ENCODE measurements around the gene IFNA4.
"Not testable (repeated sequence)": the region's sequence is repeated elsewhere in the genome, so short reads cannot be mapped to it uniquely, and the experiment has no call there.

The IFNA4 gene

GRCh38 chr9:21166560-21166959 is 20.8 kb downstream of the IFNA4 start, which contains the start of gene IFNA21:
Gene IFNA21, minus strand, starts transcription at chr9:21166660. Its CDS starts 48 bp downstream, at chr9:21166612.
- in situ Hi-C loops (cut with MboI; ENCODE audit: low sequenced_read_pairs), result not testable (repeated sequence)

- in situ Hi-C loops (cut with MboI; ENCODE audit: low sequenced_read_pairs), result no loop called here
Measured at GRCh38 chr9:21165516-21165915, 21.9 kb downstream of the IFNA4 start.

- in situ Hi-C loops (cut with MboI; ENCODE audit: low sequenced_read_pairs), result no loop called here
Measured at GRCh38 chr9:21160178-21160577, 27.2 kb downstream of the IFNA4 start.

DNA sequence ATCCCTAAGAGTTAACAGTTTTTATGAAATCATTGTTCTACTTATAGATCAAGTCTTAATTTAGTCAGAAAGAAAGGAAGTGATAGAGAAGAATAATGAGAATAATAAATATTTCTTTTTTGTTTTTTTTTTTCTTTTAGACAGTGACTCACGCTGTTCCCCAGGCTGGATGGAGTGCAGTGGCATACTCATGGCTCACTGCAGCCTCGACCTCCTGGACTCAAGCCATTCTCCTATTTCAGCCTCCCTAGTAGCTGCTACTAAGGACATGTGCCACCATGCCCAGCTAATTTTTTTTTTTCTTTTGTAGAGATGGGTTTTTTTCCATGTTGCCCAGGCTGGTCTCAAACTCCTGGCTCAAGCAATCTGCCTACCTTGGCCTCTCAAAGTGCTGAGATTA is 31.9 kb downstream of the IFNA4 start:
- in situ Hi-C loops (cut with MboI; ENCODE audit: low sequenced_read_pairs), result no loop called here

DNA sequence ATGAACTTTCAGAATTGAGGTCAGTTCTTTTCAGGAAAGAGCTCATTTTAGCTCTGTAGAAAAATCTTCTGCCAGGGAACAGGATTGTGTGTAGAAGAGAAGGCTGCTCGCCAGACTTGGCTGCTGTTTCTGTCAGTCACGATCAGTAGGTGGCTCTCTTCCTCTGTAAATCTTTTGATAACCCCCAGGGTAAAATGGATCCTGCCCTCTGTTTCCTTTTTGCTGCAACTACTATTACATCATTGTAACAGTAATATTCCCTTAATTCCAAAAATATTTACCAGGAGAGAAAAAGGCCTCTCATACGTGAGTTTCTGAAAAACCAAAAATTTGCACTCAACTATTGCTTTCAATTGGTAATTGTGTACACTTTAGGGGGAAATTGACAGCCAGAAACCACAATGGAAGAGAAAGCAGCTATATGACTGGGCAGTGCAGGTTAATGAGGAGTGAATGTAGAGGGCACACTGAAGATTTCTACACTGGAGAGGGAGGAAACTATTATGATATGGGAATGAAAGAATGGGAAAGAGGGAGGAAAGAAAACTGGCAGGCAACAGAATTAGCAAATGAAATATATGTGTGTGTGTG is 33.3 kb downstream of the IFNA4 start:
- in situ Hi-C loops (cut with MboI; ENCODE audit: low sequenced_read_pairs), result no loop called here

DNA sequence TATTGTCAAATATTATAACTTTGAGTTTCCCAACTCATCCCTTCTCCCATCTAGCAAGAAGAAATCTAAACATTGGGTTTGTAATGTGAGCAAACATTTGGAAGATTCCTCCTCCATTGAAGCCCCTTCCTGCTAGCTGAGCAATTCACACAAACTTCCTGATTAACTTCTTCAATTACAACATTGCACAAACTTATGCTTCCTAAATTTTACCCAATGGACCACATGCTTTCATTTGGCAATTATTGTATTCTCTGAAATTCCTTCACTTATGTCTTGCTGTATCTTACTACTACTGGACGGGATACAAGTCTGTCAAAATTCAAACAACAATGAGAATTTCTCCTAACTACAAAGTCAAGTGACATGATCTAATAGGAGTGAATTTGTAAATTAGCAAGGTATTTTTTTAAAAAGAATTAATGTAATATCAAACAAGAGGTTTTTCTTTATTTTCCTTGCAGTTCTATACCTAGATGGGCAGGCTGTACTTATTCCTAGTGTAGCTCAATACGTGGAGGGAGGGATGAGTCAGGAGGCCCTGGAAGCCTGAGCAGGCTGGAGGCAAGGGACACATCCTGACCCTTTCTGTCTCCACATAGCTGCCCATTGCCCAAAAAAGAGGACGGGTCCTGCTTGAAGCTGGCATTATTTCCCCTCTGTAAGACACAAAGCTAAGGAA is 33.9 kb downstream of the IFNA4 start:
- in situ Hi-C loops (cut with MboI; ENCODE audit: low sequenced_read_pairs), result no loop called here

DNA sequence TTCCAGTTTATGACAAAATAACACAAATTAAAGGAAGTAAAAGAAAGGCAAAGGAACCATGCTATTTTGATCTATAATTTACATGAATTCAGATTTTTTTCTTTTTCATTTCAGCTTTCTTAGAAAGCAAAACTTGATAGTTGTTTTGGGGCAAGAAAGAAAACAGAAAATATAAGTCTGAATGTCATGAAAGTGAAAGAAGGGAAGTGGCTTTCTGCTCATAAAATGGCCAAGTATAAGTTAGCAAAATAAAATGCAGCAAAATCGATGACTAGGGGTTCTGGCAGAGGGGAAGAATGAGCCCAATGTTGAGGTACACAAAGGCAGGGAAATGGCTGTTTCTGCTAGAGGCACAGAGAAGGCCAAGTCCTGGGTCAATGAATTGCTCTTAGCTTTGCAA is 42.8 kb downstream of the IFNA4 start:
- in situ Hi-C loops (cut with MboI; ENCODE audit: low sequenced_read_pairs), result no loop called here

DNA sequence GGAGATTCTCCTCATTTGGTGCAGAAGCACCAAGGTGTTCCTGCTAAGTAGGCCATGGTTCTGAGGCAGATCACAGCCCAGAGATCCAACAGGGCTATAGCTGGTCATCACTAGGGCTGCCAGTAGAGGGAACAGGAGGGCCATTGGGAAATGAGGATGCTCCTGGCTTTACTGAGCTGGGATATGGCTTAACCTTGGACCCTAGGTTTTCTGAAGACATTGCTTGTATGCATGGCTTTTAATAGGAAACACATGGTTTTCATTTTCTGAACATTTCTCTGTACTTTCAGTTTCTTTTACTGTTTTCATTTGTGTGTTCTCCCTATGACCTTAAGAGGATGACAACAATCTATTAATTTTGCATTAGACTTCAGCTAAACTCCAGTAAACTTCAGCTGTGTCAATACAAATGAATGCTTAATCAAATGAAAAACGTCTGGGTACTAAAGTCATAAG is 45.9 kb downstream of the IFNA4 start, which contains the start of gene IFNW1:
Gene IFNW1, minus strand, starts transcription at position 406 of the 456 bp plus-strand sequence. Its CDS starts 262 bp downstream, at position 144.
- in situ Hi-C loops (cut with MboI; ENCODE audit: low sequenced_read_pairs), result no loop called here

DNA sequence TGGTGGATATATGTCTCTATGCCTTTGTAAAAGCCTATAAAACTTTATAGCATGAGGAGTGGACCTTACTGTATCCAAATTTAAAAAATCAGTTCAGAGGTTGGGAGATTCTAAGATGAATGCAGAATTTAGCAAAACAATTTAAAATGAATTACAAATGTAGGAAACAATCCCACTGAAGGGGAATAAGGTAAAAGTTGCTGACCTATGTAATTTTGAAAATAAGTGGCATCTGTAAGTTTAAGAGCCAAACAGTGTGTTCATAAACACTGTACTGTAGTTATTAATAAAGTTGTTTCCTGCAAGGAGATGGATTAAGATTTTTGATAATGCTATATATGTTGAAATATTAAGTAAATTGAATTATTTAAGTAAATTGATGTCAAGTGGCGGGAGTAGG is 50.4 kb downstream of the IFNA4 start:
- in situ Hi-C loops (cut with MboI; ENCODE audit: low sequenced_read_pairs), result no loop called here

Measured in hTERT RPE-1 (cell line).